SK-N-SH (cell line): Measurements from ENCODE around the gene HOXD10. TPM values are rescaled to one million over a fixed set of nuclear protein-coding genes. Genes with fewer than 3 reads are reported as not detected.

ENCODE experiments used
- CTCF ChIA-PET: fragments of 300-600, 350-600 bp; formaldehyde crosslinking; extraction: SDS; loops from one replicate; lab custom pipeline; 2021; lab: Yijun Ruan, JAX
- POLR2A ChIA-PET: fragments of 350-600 bp; sonication (Branson Sonifier 250); formaldehyde crosslinking; extraction: SDS; loops from one replicate; lab custom pipeline; 2020; ENCODE audit warnings: antibody characterized with exemption, inconsistent platforms; lab: Yijun Ruan, JAX
- DNase-seq: peaks from one replicate; pipeline ENCODE4 v3.0.0; 2012
- H2AFZ ChIP-seq: fragments of 200-600 bp; sonication (generic); 2 replicates; pipeline ENCODE4 v1.8.1; 2016; ENCODE audit warnings: antibody characterized with exemption, mild to moderate bottlenecking, low read depth
- H3F3A ChIP-seq: fragments of 200-600 bp; sonication (generic); replicated peaks from 2 replicates; pipeline ENCODE3; 2016; ENCODE audit warnings: antibody characterized with exemption, mild to moderate bottlenecking; ENCODE audit not compliant: insufficient read depth
- H3K27ac ChIP-seq, 2 experiments: fragments of 200-500 bp in 1 of 2; fragments of 200-600 bp in 1 of 2; sonication (Bioruptor generic) in 1 of 2; sonication (generic), shearing (Covaris generic) in 1 of 2; 2 replicates each; pipeline versions ENCODE4 v1.5.1 to v1.6.1; 2014 to 2016; ENCODE audit warnings: low read depth in 2 of 2, inconsistent platforms in 1 of 2, low read length in 1 of 2, mild to moderate bottlenecking in 1 of 2, mixed read lengths in 1 of 2
- H3K27me3 ChIP-seq: fragments of 200-600 bp; sonication (generic), shearing (Covaris generic); 2 replicates; pipeline ENCODE4 v1.6.1; 2016; ENCODE audit warnings: mixed run types; ENCODE audit not compliant: insufficient read depth
- H3K36me3 ChIP-seq, 2 experiments: fragments of 200-500 bp in 1 of 2; fragments of 200-600 bp in 1 of 2; sonication (Bioruptor generic) in 1 of 2; sonication (generic) in 1 of 2; replicated peaks in 1 of 2; 2 replicates each; pipeline versions ENCODE3 to v1.5.1; 2014 to 2016; ENCODE audit warnings: low read length in 1 of 2, mild to moderate bottlenecking in 1 of 2; ENCODE audit not compliant: insufficient read depth in 2 of 2, control insufficient read depth in 1 of 2
- H3K4me1 ChIP-seq, 2 experiments: fragments of 200-500 bp in 1 of 2; fragments of 200-600 bp in 1 of 2; sonication (Bioruptor generic) in 1 of 2; sonication (generic), shearing (Covaris generic) in 1 of 2; 2 replicates each; pipeline versions ENCODE4 v1.5.1 to v1.6.1; 2014 to 2016; ENCODE audit warnings: low read depth in 1 of 2, low read length in 1 of 2, mixed run types in 1 of 2; ENCODE audit not compliant: insufficient read depth in 2 of 2, control insufficient read depth in 1 of 2
- H3K4me2 ChIP-seq: fragments of 200-600 bp; sonication (generic), shearing (Covaris generic); 2 replicates; pipeline ENCODE4 v1.6.1; 2017; ENCODE audit warnings: mixed run types
- H3K4me3 ChIP-seq, 2 experiments: fragments of 200-500 bp in 1 of 2; fragments of 200-600 bp in 1 of 2; sonication (Bioruptor generic) in 1 of 2; sonication (generic), shearing (Covaris generic) in 1 of 2; 2 replicates each; pipeline versions ENCODE4 v1.5.1 to v1.8.1; 2014 to 2016; ENCODE audit warnings: low read depth in 2 of 2, inconsistent platforms in 1 of 2, low read length in 1 of 2, mild to moderate bottlenecking in 1 of 2, mixed read lengths in 1 of 2, moderate library complexity in 1 of 2
- H3K79me2 ChIP-seq: fragments of 200-600 bp; sonication (generic); 2 replicates; pipeline ENCODE4 v1.8.1; 2017; ENCODE audit warnings: mild to moderate bottlenecking; ENCODE audit not compliant: insufficient read depth
- H3K9ac ChIP-seq: fragments of 200-600 bp; sonication (generic); 2 replicates; pipeline ENCODE4 v1.6.1; 2017; ENCODE audit warnings: mixed run types
- H3K9me2 ChIP-seq: fragments of 200-600 bp; sonication (generic); 2 replicates; pipeline ENCODE4 v1.6.1; 2017; ENCODE audit warnings: mixed run types
- H3K9me3 ChIP-seq: fragments of 200-600 bp; sonication (generic); 2 replicates; pipeline ENCODE4 v1.6.1; 2017; ENCODE audit warnings: mixed run types, mild to moderate bottlenecking, moderate library complexity
- H4K20me1 ChIP-seq: fragments of 200-600 bp; sonication (generic); 2 replicates; pipeline ENCODE4 v1.6.1; 2017; ENCODE audit warnings: mild to moderate bottlenecking, mixed run types; ENCODE audit not compliant: insufficient read depth
- CHD2 ChIP-seq: fragments of 150-350 bp; IDR thresholded peaks from 2 replicates; pipeline ENCODE4 v1.6.1; 2018; ENCODE audit warnings: low read length; ENCODE audit not compliant: partially characterized antibody
- ELF1 ChIP-seq: IDR thresholded peaks from 2 replicates; pipeline ENCODE4 v1.4.0; 2012
- EP300 ChIP-seq, 2 experiments: IDR thresholded peaks; 2 replicates each; pipeline versions ENCODE4 v1.4.0 to v1.6.1; 2012; ENCODE audit warnings: borderline replicate concordance in 1 of 2, low read depth in 1 of 2, low read length in 1 of 2
- EZH2phosphoT487 ChIP-seq: fragments of 200-600 bp; sonication (generic); IDR thresholded peaks from 2 replicates; pipeline ENCODE4 v1.6.1; 2017; ENCODE audit warnings: low read depth, mixed run types, mild to moderate bottlenecking, antibody characterized with exemption, moderate library complexity, borderline replicate concordance
- FOSL2 ChIP-seq: IDR thresholded peaks from 2 replicates; pipeline ENCODE4 v1.4.0; 2012; ENCODE audit warnings: low read depth, mild to moderate bottlenecking, moderate library complexity, borderline replicate concordance
- FOXJ3 ChIP-seq: sonication (generic); formaldehyde crosslinking; IDR thresholded peaks from 2 replicates; pipeline ENCODE4 v1.5.1; 2020; ENCODE audit warnings: mild to moderate bottlenecking, missing genetic modification reagents
- FOXM1 ChIP-seq: IDR thresholded peaks from 2 replicates; pipeline ENCODE4 v1.4.0; 2012; ENCODE audit warnings: low read depth, mild to moderate bottlenecking
- GATA2 ChIP-seq: sonication (generic); formaldehyde crosslinking; IDR thresholded peaks from 2 replicates; pipeline ENCODE4 v1.5.0; 2020; ENCODE audit warnings: mild to moderate bottlenecking, missing genetic modification reagents
- JUND ChIP-seq: IDR thresholded peaks from 2 replicates; pipeline ENCODE4 v1.4.0; 2012
- MAX ChIP-seq: IDR thresholded peaks from 2 replicates; pipeline ENCODE4 v1.4.0; 2012; ENCODE audit warnings: low read depth
- MEF2A ChIP-seq: IDR thresholded peaks from 2 replicates; pipeline ENCODE4 v1.4.0; 2012; ENCODE audit warnings: low read depth, borderline replicate concordance
- NFIC ChIP-seq: IDR thresholded peaks from 2 replicates; pipeline ENCODE4 v1.4.0; 2012; ENCODE audit warnings: borderline replicate concordance
- RAD21 ChIP-seq: IDR thresholded peaks from 2 replicates; pipeline ENCODE4 v1.6.1; 2012; ENCODE audit warnings: mild to moderate bottlenecking, low read length
- RFX5 ChIP-seq: IDR thresholded peaks from 2 replicates; pipeline ENCODE4 v1.6.1; 2012; ENCODE audit warnings: mild to moderate bottlenecking, improper control_type of control experiment, low read length
- TCF12 ChIP-seq: IDR thresholded peaks from 2 replicates; pipeline ENCODE4 v1.4.0; 2012
- TEAD4 ChIP-seq: IDR thresholded peaks from 2 replicates; pipeline ENCODE4 v1.4.0; 2012; ENCODE audit warnings: mild to moderate bottlenecking, borderline replicate concordance; ENCODE audit not compliant: insufficient read depth
- USF2 ChIP-seq: fragments of 150-350 bp; IDR thresholded peaks from 2 replicates; pipeline ENCODE4 v1.6.1; 2017; ENCODE audit warnings: antibody characterized with exemption, low read length, low read depth, borderline replicate concordance
- WGBS: methylation state at CpG from one replicate; pipeline ENCODE4 v1.1.6; 2017; ENCODE audit warnings: low lambda C conversion rate; 5-methylcytosine and 5-hydroxymethylcytosine counted together
- polyA plus RNA-seq, 3 experiments: library from polyadenylated mRNA; depleted of rRNA; stranded (reverse); fragments of >200 nt; gene quantifications; 2 replicates each; pipeline ENCODE4 v1.2.3, GENCODE V29; 2012
- TF ChIP-seq, protein P1 (sequence below): IDR thresholded peaks from 2 replicates; pipeline ENCODE4 v1.4.0; 2012; ENCODE audit warnings: low read depth, borderline replicate concordance
- TF ChIP-seq, protein P2 (sequence below): fragments of 200-600 bp; sonication (generic); IDR thresholded peaks from 2 replicates; pipeline ENCODE4 v1.6.1; 2017; ENCODE audit warnings: antibody characterized with exemption, mild to moderate bottlenecking, moderate library complexity
- TF ChIP-seq, protein P3 (sequence below): fragments of 150-350 bp; IDR thresholded peaks from 2 replicates; pipeline ENCODE4 v1.6.1; 2016; ENCODE audit warnings: mild to moderate bottlenecking, low read depth, low read length

Gene HOXD10
- polyA plus RNA-seq, 1 of the 3 experiments (the other 2 are of a cell fraction) = 0.10 TPM

- Histone ChIP-seq H4K20me1 (no peaks in the 10 kb centered on the region), H3K9me2 (no peaks in the 10 kb centered on the region), H3K27ac (no peak overlapping the region), H3K36me3 (no peaks in the 10 kb centered on the region), H3K4me1 (peaks cover 0 to 13% of the 10 kb centered on the region in 2 experiments; a peak in 2 of 4 replicates), H3K4me3 (peak overlapping the region in 1 of 2 experiments; percentile 54; a peak in 2 of 4 replicates), H3F3A (peaks cover 8% of the 10 kb centered on the region), H3K79me2 (no peaks in the 10 kb centered on the region), H3K27me3 (peaks cover 86% of the 10 kb centered on the region), H3K4me2 (peak overlapping the region; percentile 76; the same call in 1 of the 2 replicates), H3K9me3 (no peaks in the 10 kb centered on the region), H2AFZ (no peak overlapping the region), H3K9ac (no peak overlapping the region)
- TF ChIP-seq FOXM1 (no peak), FOXJ3 (no peak), NFIC (no peak), ELF1 (no peak), TEAD4 (no peak), JUND (no peak), RFX5 (no peak), EZH2phosphoT487 (no peak), TCF12 (no peak), MEF2A (no peak), MAX (no peak), EP300 (IDR thresholded peaks at IDR 0.05; ENCODE audit: borderline replicate concordance in 1 of 2, low read depth in 1 of 2, low read length in 1 of 2) (no peak), GATA2 (CRISPR knock-in tag) (no peak), CHD2 (no peak), FOSL2 (no peak), RAD21 (no peak), USF2 (no peak)
- TF ChIP-seq, protein P1, sequence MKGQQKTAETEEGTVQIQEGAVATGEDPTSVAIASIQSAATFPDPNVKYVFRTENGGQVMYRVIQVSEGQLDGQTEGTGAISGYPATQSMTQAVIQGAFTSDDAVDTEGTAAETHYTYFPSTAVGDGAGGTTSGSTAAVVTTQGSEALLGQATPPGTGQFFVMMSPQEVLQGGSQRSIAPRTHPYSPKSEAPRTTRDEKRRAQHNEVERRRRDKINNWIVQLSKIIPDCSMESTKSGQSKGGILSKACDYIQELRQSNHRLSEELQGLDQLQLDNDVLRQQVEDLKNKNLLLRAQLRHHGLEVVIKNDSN = no peak
- TF ChIP-seq, protein P2, sequence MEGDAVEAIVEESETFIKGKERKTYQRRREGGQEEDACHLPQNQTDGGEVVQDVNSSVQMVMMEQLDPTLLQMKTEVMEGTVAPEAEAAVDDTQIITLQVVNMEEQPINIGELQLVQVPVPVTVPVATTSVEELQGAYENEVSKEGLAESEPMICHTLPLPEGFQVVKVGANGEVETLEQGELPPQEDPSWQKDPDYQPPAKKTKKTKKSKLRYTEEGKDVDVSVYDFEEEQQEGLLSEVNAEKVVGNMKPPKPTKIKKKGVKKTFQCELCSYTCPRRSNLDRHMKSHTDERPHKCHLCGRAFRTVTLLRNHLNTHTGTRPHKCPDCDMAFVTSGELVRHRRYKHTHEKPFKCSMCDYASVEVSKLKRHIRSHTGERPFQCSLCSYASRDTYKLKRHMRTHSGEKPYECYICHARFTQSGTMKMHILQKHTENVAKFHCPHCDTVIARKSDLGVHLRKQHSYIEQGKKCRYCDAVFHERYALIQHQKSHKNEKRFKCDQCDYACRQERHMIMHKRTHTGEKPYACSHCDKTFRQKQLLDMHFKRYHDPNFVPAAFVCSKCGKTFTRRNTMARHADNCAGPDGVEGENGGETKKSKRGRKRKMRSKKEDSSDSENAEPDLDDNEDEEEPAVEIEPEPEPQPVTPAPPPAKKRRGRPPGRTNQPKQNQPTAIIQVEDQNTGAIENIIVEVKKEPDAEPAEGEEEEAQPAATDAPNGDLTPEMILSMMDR = no peak
- TF ChIP-seq, protein P3, sequence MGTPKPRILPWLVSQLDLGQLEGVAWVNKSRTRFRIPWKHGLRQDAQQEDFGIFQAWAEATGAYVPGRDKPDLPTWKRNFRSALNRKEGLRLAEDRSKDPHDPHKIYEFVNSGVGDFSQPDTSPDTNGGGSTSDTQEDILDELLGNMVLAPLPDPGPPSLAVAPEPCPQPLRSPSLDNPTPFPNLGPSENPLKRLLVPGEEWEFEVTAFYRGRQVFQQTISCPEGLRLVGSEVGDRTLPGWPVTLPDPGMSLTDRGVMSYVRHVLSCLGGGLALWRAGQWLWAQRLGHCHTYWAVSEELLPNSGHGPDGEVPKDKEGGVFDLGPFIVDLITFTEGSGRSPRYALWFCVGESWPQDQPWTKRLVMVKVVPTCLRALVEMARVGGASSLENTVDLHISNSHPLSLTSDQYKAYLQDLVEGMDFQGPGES = no peak
- ChIA-PET POLR2A (interaction anchor here (1.0 kb wide), 1 partner anchor 13 kb away, joined by 3 read pairs; no protein-coding TSS in a partner anchor), CTCF (interaction anchor here (0.8 to 17.7 kb wide), 16 partner anchors 11 to 1404 kb away, joined by 3 to 264 read pairs (median 5); partner anchors contain the start of genes EVX2, HOXD10, HOXD12 and HOXD13)
- no peak for DNase-seq
- WGBS = 46% methylated on average over 17 of the region's 17 CpGs
Observed at GRCh38 chr2:176103742-176104315, 12.7 kb upstream of the HOXD10 start.
